ENCODE data around the gene SLC39A9.
A peak's percentile ranks its signal among the peaks of the same experiment; 100 is the strongest.
"Not testable (repeated sequence)": the region's sequence is repeated elsewhere in the genome, so short reads cannot be mapped to it uniquely, and the experiment has no call there.

SLC39A9 gene

GRCh38 chr14:69475194-69475818, 76.8 kb downstream of the SLC39A9 start:
- TF ChIP-seq MYC (IDR thresholded peaks at IDR 0.05; ENCODE audit: low read depth, low read length) (no peak), MAX (IDR thresholded peaks at IDR 0.05; ENCODE audit: low read depth, low read length) (no peak), CTCF (IDR thresholded peaks at IDR 0.05; ENCODE audit: low read depth, low read length) (peak; percentile 48)
- DNase-seq (ENCODE audit: low read depth) = peak; percentile 49
- H3K4me3 ChIP-seq (ENCODE audit: low read depth, low read length) = no peak overlapping the region

- H3K4me3 ChIP-seq (ENCODE audit: low read depth, low read length); DNase-seq (ENCODE audit: low read depth): not testable (repeated sequence)
Observed at GRCh38 chr14:69476824-69477450, 78.4 kb downstream of the SLC39A9 start.

GRCh38 chr14:69478055-69478454, 79.6 kb downstream of the SLC39A9 start:
- not testable (repeated sequence) for H3K4me3 ChIP-seq (ENCODE audit: low read depth, low read length); DNase-seq (ENCODE audit: low read depth)

GRCh38 chr14:69479696-69480095, 81.2 kb downstream of the SLC39A9 start:
- no peak for DNase-seq (ENCODE audit: low read depth)
- TF ChIP-seq MYC (IDR thresholded peaks at IDR 0.05; ENCODE audit: low read depth, low read length) = no peak
- TF ChIP-seq MAX (IDR thresholded peaks at IDR 0.05; ENCODE audit: low read depth, low read length) = no peak
- no peak for TF ChIP-seq POLR2A (IDR thresholded peaks at IDR 0.05; ENCODE audit: extremely low read depth, insufficient read length)
- TF ChIP-seq CTCF (IDR thresholded peaks at IDR 0.05; ENCODE audit: low read depth, low read length) = no peak

GRCh38 chr14:69480136-69480535, 81.6 kb downstream of the SLC39A9 start:
- H3K4me3 ChIP-seq (ENCODE audit: low read depth, low read length) = no peak overlapping the region
- no peak for TF ChIP-seq POLR2A (IDR thresholded peaks at IDR 0.05; ENCODE audit: extremely low read depth, insufficient read length)
- TF ChIP-seq MAX (IDR thresholded peaks at IDR 0.05; ENCODE audit: low read depth, low read length) = no peak
- no peak for TF ChIP-seq MYC (IDR thresholded peaks at IDR 0.05; ENCODE audit: low read depth, low read length)
- no peak for TF ChIP-seq CTCF (IDR thresholded peaks at IDR 0.05; ENCODE audit: low read depth, low read length)
- no peak for DNase-seq (ENCODE audit: low read depth)

More at GRCh38 chr14:69479696-69480095, 81.2 kb downstream of the SLC39A9 start:
- no peak overlapping the region for H3K4me3 ChIP-seq (ENCODE audit: low read depth, low read length)

- TF ChIP-seq MYC (IDR thresholded peaks at IDR 0.05; ENCODE audit: low read depth, low read length) (no peak), POLR2A (IDR thresholded peaks at IDR 0.05; ENCODE audit: extremely low read depth, insufficient read length) (no peak), MAX (IDR thresholded peaks at IDR 0.05; ENCODE audit: low read depth, low read length) (no peak), CTCF (IDR thresholded peaks at IDR 0.05; ENCODE audit: low read depth, low read length) (no peak)
- DNase-seq (ENCODE audit: low read depth) = peak; percentile 16
Observed at GRCh38 chr14:69481815-69482568, 83.5 kb downstream of the SLC39A9 start.

More at GRCh38 chr14:69481815-69482568, 83.5 kb downstream of the SLC39A9 start:
- no peak overlapping the region for H3K4me3 ChIP-seq (ENCODE audit: low read depth, low read length)

All from NB4 (cell line).